Esophagus muscularis mucosa (tissue), 4 donors: ENCODE measurements around the gene NPHP4. TPM values are rescaled to one million over a fixed set of nuclear protein-coding genes. Genes with fewer than 3 reads are reported as not detected.

Experiments
- DNase-seq: peaks from one replicate; pipeline ENCODE4 v3.0.0-alpha.2; 2017; ENCODE audit errors: extremely low spot score
- H3K27ac ChIP-seq, 4 donors: fragments of 200-600 bp; sonication (generic); replicated peaks in 1 of 4; 1 replicate in 3 of 4; 2 replicates in 1 of 4; pipeline ENCODE4 v1.5.1; 2016 to 2019; ENCODE audit warnings: mild to moderate bottlenecking in 1 of 4
- H3K27me3 ChIP-seq, 4 donors: fragments of 200-600 bp; sonication (generic); one replicate each; pipeline versions ENCODE4 v1.5.1 to v1.6.0; 2016 to 2019
- H3K36me3 ChIP-seq, 4 donors: fragments of 200-600 bp; sonication (generic); one replicate each; pipeline ENCODE4 v1.5.1; 2016 to 2019
- H3K4me1 ChIP-seq, 4 donors: fragments of 200-600 bp; sonication (generic); one replicate each; pipeline ENCODE4 v1.5.1; 2016 to 2019
- H3K4me3 ChIP-seq, 4 donors: fragments of 200-600 bp; sonication (generic); 1 replicate in 2 of 4; 2 replicates in 2 of 4; pipeline ENCODE4 v1.5.1; 2016 to 2019; ENCODE audit warnings: mild to moderate bottlenecking in 4 of 4, moderate library complexity in 1 of 4
- H3K9me3 ChIP-seq, 4 donors: fragments of 200-600 bp; sonication (generic); 1 replicate in 3 of 4; 2 replicates in 1 of 4; pipeline ENCODE4 v1.5.1; 2016 to 2019
- EP300 ChIP-seq: sonication (generic); formaldehyde crosslinking; IDR thresholded peaks from one replicate; pipeline ENCODE4 v1.6.1; 2017; ENCODE audit warnings: antibody characterized with exemption
- POLR2A ChIP-seq: fragments of 450-650 bp; IDR thresholded peaks from one replicate; pipeline ENCODE4 v1.6.1; 2017; ENCODE audit warnings: antibody characterized with exemption, moderate library complexity, mild to moderate bottlenecking, low read depth
- POLR2AphosphoS5 ChIP-seq, 2 donors: sonication (generic); formaldehyde crosslinking; IDR thresholded peaks; one replicate each; pipeline ENCODE4 v1.6.1; 2017; ENCODE audit warnings: antibody characterized with exemption in 2 of 2
- WGBS: methylation state at CpG from one replicate; pipeline ENCODE4 v1.1.5; 2018; 5-methylcytosine and 5-hydroxymethylcytosine counted together
- intact Hi-C: fragments of 100-400 bp; cut with DNase I; formaldehyde crosslinking; loops from one replicate; pipeline ENCODE4 v1.15.1; 2023
- total RNA-seq, 4 donors: library from RNA; depleted of rRNA; stranded (reverse); fragments of >200 nt; gene quantifications; one replicate each; pipeline versions ENCODE4 v1.1.0 to v1.2.1, GENCODE V29; 2016
- TF ChIP-seq, protein P1 (sequence below), 3 experiments: fragments of 200-600 bp in 2 of 3; fragments of 450-650 bp in 1 of 3; sonication (generic) in 2 of 3; IDR thresholded peaks; one replicate each; pipeline ENCODE4 v1.5.1; 2017 to 2019; ENCODE audit warnings: antibody characterized with exemption in 3 of 3, mild to moderate bottlenecking in 2 of 3, moderate library complexity in 1 of 3

NPHP4 gene
- total RNA-seq, 4 donors from 2014 or later = 6.5 to 9.1 (median 8.0) TPM

DNA sequence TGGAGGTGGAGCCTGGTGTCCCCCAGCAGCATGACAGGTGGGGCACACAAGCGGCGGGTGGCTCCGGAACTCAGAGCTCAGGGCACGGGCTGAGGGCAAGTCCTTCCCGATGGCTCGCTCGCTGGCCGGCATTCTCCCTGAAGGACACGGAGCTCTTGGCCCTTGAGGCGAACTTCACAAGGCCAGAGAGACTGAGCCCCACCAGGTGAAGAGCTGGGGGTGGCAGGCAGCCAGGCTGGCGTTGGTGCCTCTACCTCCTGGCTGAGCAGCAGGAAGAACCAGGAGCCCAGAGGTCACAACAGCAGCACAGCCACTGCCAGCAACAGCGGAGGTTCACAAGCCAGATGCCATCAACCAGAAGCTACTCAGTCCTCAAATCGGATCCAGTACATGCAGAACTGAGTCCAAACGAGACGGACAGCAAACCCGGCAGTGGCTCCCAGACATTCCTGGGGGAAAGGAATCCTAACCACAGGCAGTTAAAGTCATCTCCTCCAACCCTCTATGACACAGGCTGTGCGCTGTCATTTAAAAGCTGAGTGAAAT, 54.1 kb downstream of the NPHP4 start:
- H3K27ac ChIP-seq = no peak overlapping the region

DNA sequence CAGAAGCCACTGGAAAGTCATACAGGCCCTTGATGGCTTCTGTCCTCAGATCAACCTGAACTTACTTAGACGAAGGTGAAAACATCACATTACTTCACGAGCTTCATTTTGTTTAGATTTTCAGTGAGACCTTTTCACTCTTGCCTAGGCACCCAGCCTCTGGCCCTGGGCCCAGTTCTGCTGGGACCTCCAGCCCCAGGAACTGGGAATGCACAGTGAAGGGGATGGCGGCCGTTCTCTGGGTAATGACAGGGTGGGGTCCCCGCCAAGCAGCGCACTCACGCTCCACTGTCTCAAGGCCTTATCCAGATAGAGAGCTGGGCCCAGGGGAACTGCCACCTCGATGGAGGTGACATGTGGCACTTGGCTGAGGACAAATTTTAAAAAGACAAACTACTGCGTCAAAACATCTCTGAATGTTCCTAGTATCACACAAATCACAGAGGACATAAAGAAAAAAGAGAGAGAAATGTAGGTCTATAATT, 54.8 kb downstream of the NPHP4 start:
- 91% methylated on average over 9 of the region's 9 CpGs for WGBS
- intact Hi-C loops = no loop called here
- Histone ChIP-seq H3K27me3 (no peaks in the 10 kb centered on the region), H3K4me1 (no peaks in the 10 kb centered on the region), H3K27ac (no peak overlapping the region), H3K9me3 (no peaks in the 10 kb centered on the region), H3K36me3 (peaks cover 0 to 30% (median 17%) of the 10 kb centered on the region in 4 donors), H3K4me3 (no peak overlapping the region)
- no peak for DNase-seq
- TF ChIP-seq EP300 = no peak
- no peak for TF ChIP-seq POLR2AphosphoS5 (IDR thresholded peaks at IDR 0.05)
- no peak for TF ChIP-seq POLR2A

More for the DNA sequence above, 54.1 kb downstream of the NPHP4 start:
- TF ChIP-seq POLR2AphosphoS5 (IDR thresholded peaks at IDR 0.05) (no peak), EP300 (no peak), POLR2A (no peak)
- TF ChIP-seq, protein P1, sequence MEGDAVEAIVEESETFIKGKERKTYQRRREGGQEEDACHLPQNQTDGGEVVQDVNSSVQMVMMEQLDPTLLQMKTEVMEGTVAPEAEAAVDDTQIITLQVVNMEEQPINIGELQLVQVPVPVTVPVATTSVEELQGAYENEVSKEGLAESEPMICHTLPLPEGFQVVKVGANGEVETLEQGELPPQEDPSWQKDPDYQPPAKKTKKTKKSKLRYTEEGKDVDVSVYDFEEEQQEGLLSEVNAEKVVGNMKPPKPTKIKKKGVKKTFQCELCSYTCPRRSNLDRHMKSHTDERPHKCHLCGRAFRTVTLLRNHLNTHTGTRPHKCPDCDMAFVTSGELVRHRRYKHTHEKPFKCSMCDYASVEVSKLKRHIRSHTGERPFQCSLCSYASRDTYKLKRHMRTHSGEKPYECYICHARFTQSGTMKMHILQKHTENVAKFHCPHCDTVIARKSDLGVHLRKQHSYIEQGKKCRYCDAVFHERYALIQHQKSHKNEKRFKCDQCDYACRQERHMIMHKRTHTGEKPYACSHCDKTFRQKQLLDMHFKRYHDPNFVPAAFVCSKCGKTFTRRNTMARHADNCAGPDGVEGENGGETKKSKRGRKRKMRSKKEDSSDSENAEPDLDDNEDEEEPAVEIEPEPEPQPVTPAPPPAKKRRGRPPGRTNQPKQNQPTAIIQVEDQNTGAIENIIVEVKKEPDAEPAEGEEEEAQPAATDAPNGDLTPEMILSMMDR (IDR thresholded peaks at IDR 0.05) = no peak
- H3K4me1 ChIP-seq = no peaks in the 10 kb centered on the region
- intact Hi-C loops = no loop called here
- H3K9me3 ChIP-seq = no peaks in the 10 kb centered on the region
- no peak for DNase-seq
- H3K36me3 ChIP-seq = peaks cover 0 to 22% (median 14%) of the 10 kb centered on the region in 4 donors
- 92% methylated on average over 8 of the region's 17 CpGs for WGBS
- no peak overlapping the region for H3K4me3 ChIP-seq
- H3K27me3 ChIP-seq = no peaks in the 10 kb centered on the region

DNA sequence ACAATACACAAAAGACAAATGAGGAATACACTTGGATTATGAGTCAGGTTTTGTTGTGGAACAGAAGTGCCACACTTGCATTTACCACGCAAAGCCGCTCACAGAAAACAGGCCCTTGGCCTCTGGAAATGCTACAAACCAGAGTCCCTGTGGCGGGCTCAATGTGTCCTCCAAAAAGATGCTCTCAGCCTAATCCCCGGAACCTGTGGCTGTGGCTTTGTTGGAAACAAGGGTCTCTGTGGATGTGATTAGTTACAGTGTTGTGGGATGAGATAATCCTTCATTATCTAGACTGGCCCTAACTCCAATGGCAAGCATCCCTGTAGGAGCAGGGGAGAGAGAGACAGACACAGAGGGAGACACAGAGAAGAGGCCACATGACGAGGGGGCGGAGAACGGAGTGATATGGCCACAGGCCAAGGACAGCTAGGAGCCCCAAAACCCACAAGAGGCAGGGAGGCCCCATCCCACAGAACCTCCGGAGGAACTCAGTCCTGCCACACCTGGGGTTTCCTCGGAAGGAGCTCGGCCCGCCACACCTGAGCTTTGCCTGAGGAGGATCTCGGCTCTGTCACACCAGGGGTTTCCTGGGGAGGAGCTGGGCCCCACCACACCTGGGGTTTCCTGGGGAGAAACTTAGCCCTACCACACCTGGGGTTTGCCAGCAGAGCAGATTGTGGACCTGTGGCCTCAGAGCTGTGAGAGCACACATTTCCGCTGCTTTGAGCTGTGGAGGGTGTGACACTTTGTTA, 55.4 kb downstream of the NPHP4 start:
- Histone ChIP-seq H3K27ac (no peak overlapping the region), H3K36me3 (peaks cover 0 to 36% (median 19%) of the 10 kb centered on the region in 4 donors), H3K27me3 (no peaks in the 10 kb centered on the region), H3K4me1 (no peaks in the 10 kb centered on the region), H3K4me3 (no peak overlapping the region), H3K9me3 (no peaks in the 10 kb centered on the region)
- no peak for DNase-seq
- intact Hi-C loops = no loop called here
- WGBS = 93% methylated on average over 13 of the region's 13 CpGs
- TF ChIP-seq EP300 (no peak), POLR2AphosphoS5 (IDR thresholded peaks at IDR 0.05) (no peak), POLR2A (no peak)
- TF ChIP-seq, protein P1 (IDR thresholded peaks at IDR 0.05) = no peak

DNA sequence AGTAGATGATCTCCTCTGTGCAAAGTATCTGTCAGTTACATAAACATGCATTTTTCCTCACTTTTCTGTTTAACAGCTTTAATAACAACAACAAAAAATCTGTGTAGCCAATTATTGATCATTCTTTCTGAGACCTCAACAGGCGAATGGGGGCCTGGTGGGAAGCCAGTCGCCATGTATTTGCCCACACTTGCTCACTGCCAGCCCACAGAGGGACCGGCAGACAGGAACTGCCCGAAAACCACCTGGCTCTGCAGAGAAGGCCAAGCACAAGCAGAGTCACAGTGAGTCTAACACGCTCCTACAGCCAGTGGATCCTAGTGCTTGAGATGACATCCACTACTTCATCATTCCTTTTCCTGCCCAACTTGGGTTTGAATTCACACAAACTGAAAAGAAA, 56.1 kb downstream of the NPHP4 start:
- no peak overlapping the region for H3K4me3 ChIP-seq
- H3K9me3 ChIP-seq = no peaks in the 10 kb centered on the region
- WGBS = 96% methylated on average over 5 of the region's 5 CpGs
- no peak overlapping the region for H3K27ac ChIP-seq
- H3K36me3 ChIP-seq = peaks cover 0 to 37% (median 20%) of the 10 kb centered on the region in 4 donors
- intact Hi-C loops = no loop called here
- DNase-seq = no peak
- H3K4me1 ChIP-seq = no peaks in the 10 kb centered on the region
- TF ChIP-seq POLR2AphosphoS5 (IDR thresholded peaks at IDR 0.05) = no peak
- TF ChIP-seq POLR2A = no peak
- TF ChIP-seq EP300 = no peak
- TF ChIP-seq, protein P1 (IDR thresholded peaks at IDR 0.05) = no peak
- no peaks in the 10 kb centered on the region for H3K27me3 ChIP-seq

DNA sequence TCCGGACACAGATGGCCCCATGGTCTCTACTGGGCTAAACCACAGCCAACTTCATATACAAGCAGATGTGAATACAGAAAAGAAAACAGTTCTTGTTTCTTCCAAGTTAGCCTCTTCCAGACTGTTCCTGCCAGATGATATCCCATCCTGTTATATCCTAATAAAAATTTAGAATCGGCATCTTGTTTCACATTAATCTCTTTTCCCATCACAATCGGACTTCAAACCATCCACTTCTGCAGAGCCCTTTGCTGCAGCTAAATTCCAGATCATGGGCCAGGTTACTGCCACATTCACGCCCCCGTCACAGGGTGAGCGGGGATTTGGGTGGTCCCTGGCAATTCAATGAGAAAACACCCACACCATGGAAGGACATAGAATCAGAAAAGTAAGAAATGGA, 57.2 kb downstream of the NPHP4 start:
- 81% methylated on average over 6 of the region's 6 CpGs for WGBS
- TF ChIP-seq, protein P1 (IDR thresholded peaks at IDR 0.05) = no peak
- no peak for TF ChIP-seq POLR2A
- no peak for TF ChIP-seq EP300
- TF ChIP-seq POLR2AphosphoS5 (IDR thresholded peaks at IDR 0.05) = no peak
- H3K27me3 ChIP-seq = no peaks in the 10 kb centered on the region
- peaks cover 0 to 37% (median 23%) of the 10 kb centered on the region in 4 donors for H3K36me3 ChIP-seq
- no peaks in the 10 kb centered on the region for H3K9me3 ChIP-seq
- H3K4me1 ChIP-seq = no peaks in the 10 kb centered on the region
- intact Hi-C loops = no loop called here
- no peak overlapping the region for H3K4me3 ChIP-seq
- no peak overlapping the region for H3K27ac ChIP-seq
- DNase-seq = no peak
